Uterus (tissue), 2 donors: ENCODE results near the gene LITAF.

Experiments used
- CTCF ChIP-seq, 4 experiments: fragments of 200-600 bp in 2 of 4; fragments of 450-650 bp in 2 of 4; sonication (generic) in 2 of 4; IDR thresholded peaks; one replicate each; pipeline ENCODE4 v1.5.1; 2016 to 2019; ENCODE audit warnings: antibody characterized with exemption in 4 of 4, mild to moderate bottlenecking in 2 of 4, moderate library complexity in 1 of 4
- POLR2A ChIP-seq, 2 donors: fragments of 450-650 bp; IDR thresholded peaks; one replicate each; pipeline ENCODE4 v1.6.1; 2016; ENCODE audit warnings: antibody characterized with exemption in 2 of 2, mild to moderate bottlenecking in 1 of 2, moderate library complexity in 1 of 2

GRCh38 chr16:11627822-11628457 is 41.2 kb upstream of the LITAF start:
- TF ChIP-seq CTCF (IDR thresholded peaks at IDR 0.05) (no peak), POLR2A (IDR thresholded peaks at IDR 0.05) (no peak)
